Type B pancreatic cell (in vitro differentiated cells): Measurements from ENCODE around the gene CACNG8. TPM values are rescaled to one million over a fixed set of nuclear protein-coding genes. Genes with fewer than 3 reads are reported as not detected.

Source experiments
- DNase-seq: peaks from one replicate; pipeline ENCODE4 v3.0.0; 2021; ENCODE audit warnings: mixed read lengths; ENCODE audit not compliant: unreplicated experiment; ENCODE audit errors: extremely low spot score
- H3K27ac Mint-ChIP-seq: 2 replicates; pipeline ENCODE4 v1.8.0; 2021; ENCODE audit warnings: mild to moderate bottlenecking, mixed read lengths
- H3K27me3 Mint-ChIP-seq: 2 replicates; pipeline ENCODE4 v1.8.0; 2021; ENCODE audit warnings: mixed read lengths
- H3K36me3 Mint-ChIP-seq: 2 replicates; pipeline ENCODE4 v1.8.0; 2021; ENCODE audit warnings: mixed read lengths
- H3K4me1 Mint-ChIP-seq: one replicate; pipeline ENCODE4 v1.8.0; 2021; ENCODE audit warnings: mixed read lengths; ENCODE audit not compliant: unreplicated experiment
- H3K4me3 Mint-ChIP-seq: 2 replicates; pipeline ENCODE4 v1.8.0; 2021; ENCODE audit warnings: mild to moderate bottlenecking, mixed read lengths
- H3K9me3 Mint-ChIP-seq: 2 replicates; pipeline ENCODE4 v1.8.0; 2021; ENCODE audit warnings: mixed read lengths
- total RNA-seq: library from RNA; stranded (reverse); gene quantifications from 2 replicates; pipeline ENCODE4 v1.2.1, GENCODE V29; 2021; ENCODE audit warnings: low replicate concordance
- TF ChIP-seq, protein P1 (sequence below): fragments of 200-600 bp; sonication (generic); conservative IDR thresholded peaks from 2 replicates; pipeline ENCODE4 v1.5.0; 2021; ENCODE audit warnings: antibody characterized with exemption, mild to moderate bottlenecking

The CACNG8 gene
- total RNA-seq, 1 donor from 2014 or later, result 0.97 TPM

- Mint-ChIP-seq H3K36me3 (peaks cover 10% of the 10 kb centered on the region), H3K4me3 (no peak overlapping the region), H3K4me1 (peaks cover 25% of the 10 kb centered on the region), H3K9me3 (peaks cover 15% of the 10 kb centered on the region), H3K27me3 (peaks cover 47% of the 10 kb centered on the region), H3K27ac (no peak overlapping the region)
- DNase-seq, result no peak
- TF ChIP-seq, protein P1, sequence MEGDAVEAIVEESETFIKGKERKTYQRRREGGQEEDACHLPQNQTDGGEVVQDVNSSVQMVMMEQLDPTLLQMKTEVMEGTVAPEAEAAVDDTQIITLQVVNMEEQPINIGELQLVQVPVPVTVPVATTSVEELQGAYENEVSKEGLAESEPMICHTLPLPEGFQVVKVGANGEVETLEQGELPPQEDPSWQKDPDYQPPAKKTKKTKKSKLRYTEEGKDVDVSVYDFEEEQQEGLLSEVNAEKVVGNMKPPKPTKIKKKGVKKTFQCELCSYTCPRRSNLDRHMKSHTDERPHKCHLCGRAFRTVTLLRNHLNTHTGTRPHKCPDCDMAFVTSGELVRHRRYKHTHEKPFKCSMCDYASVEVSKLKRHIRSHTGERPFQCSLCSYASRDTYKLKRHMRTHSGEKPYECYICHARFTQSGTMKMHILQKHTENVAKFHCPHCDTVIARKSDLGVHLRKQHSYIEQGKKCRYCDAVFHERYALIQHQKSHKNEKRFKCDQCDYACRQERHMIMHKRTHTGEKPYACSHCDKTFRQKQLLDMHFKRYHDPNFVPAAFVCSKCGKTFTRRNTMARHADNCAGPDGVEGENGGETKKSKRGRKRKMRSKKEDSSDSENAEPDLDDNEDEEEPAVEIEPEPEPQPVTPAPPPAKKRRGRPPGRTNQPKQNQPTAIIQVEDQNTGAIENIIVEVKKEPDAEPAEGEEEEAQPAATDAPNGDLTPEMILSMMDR, result no peak
Observed at GRCh38 chr19:53982001-53982451, 19.3 kb downstream of the CACNG8 start.

- TF ChIP-seq, protein P1, result no peak
Observed at GRCh38 chr19:53982611-53983010, 19.9 kb downstream of the CACNG8 start.

GRCh38 chr19:53983457-53984289 is 20.9 kb downstream of the CACNG8 start:
- Mint-ChIP-seq H3K9me3 (peaks cover 10% of the 10 kb centered on the region), H3K4me1 (peaks cover 18% of the 10 kb centered on the region), H3K27ac (no peak overlapping the region), H3K27me3 (peaks cover 34% of the 10 kb centered on the region), H3K4me3 (no peak overlapping the region), H3K36me3 (peaks cover 10% of the 10 kb centered on the region)
- DNase-seq, result no peak
- TF ChIP-seq, protein P1, result no peak

More at GRCh38 chr19:53982611-53983010, 19.9 kb downstream of the CACNG8 start:
- peaks cover 22% of the 10 kb centered on the region for H3K4me1 Mint-ChIP-seq
- no peak for DNase-seq
- peaks cover 10% of the 10 kb centered on the region for H3K36me3 Mint-ChIP-seq
- H3K27ac Mint-ChIP-seq, result no peak overlapping the region
- no peak overlapping the region for H3K4me3 Mint-ChIP-seq
- peaks cover 11% of the 10 kb centered on the region for H3K9me3 Mint-ChIP-seq
- peaks cover 42% of the 10 kb centered on the region for H3K27me3 Mint-ChIP-seq

GRCh38 chr19:53985863-53986262 is 23.1 kb downstream of the CACNG8 start:
- Mint-ChIP-seq H3K9me3 (peaks cover 3% of the 10 kb centered on the region), H3K27me3 (peaks cover 23% of the 10 kb centered on the region), H3K4me1 (peaks cover 4% of the 10 kb centered on the region), H3K4me3 (no peak overlapping the region), H3K27ac (no peak overlapping the region), H3K36me3 (peaks cover 3% of the 10 kb centered on the region)
- no peak for DNase-seq
- TF ChIP-seq, protein P1, result no peak

DNA sequence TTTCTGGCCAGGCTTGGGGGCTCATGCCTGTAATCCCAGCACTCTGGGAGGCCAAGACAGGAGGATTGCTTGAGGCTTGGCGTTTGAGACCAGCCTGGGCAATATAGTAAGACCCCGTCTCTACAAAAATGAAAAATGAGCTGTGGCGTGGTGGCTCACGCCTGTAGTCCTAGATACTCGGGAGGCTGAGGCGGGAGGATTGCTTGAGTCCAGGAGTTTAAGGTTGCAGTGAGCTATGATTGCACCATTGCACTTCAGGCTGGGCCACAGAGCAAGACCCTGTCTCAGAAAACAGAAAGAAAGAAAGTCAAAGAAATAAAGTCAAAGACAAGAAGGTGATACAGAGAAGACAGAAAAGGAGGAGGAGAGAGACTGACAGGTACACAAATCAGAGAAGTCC is 26.2 kb downstream of the CACNG8 start:
- Mint-ChIP-seq H3K9me3 (no peaks in the 10 kb centered on the region), H3K4me3 (peak overlapping the region; percentile 10), H3K27me3 (peaks cover 29% of the 10 kb centered on the region), H3K4me1 (no peaks in the 10 kb centered on the region), H3K36me3 (no peaks in the 10 kb centered on the region), H3K27ac (no peak overlapping the region)
- DNase-seq, result no peak
- TF ChIP-seq, protein P1, result no peak
